Gastrocnemius medialis (tissue), 4 donors: ENCODE measurements around the gene AGTPBP1. TPM values are rescaled to one million over a fixed set of nuclear protein-coding genes. Genes with fewer than 3 reads are reported as not detected.

Experiments
- ATAC-seq, 2 donors: fragments of 150-250 bp; one replicate each; pipeline ENCODE4 v1.9.1; 2016
- DNase-seq, 2 donors: peaks; one replicate each; pipeline ENCODE4 v3.0.0-alpha.2; 2019
- H3K27ac ChIP-seq, 4 donors: fragments of 200-600 bp; sonication (generic); 1 replicate in 1 of 4; 2 replicates in 3 of 4; pipeline ENCODE4 v1.5.1; 2016 to 2018; ENCODE audit warnings: mild to moderate bottlenecking in 2 of 4, moderate library complexity in 1 of 4
- H3K27me3 ChIP-seq, 3 donors: fragments of 200-600 bp; sonication (generic) in 2 of 3; 1 replicate in 1 of 3; 2 replicates in 2 of 3; pipeline versions ENCODE4 v1.5.1 to v1.6.0; 2016 to 2019; ENCODE audit warnings: mild to moderate bottlenecking in 1 of 3, moderate library complexity in 1 of 3
- H3K36me3 ChIP-seq, 2 donors: fragments of 200-600 bp; sonication (generic) in 1 of 2; one replicate each; pipeline ENCODE4 v1.5.1; 2017 to 2018
- H3K4me1 ChIP-seq, 2 donors: fragments of 200-600 bp; sonication (generic) in 1 of 2; one replicate each; pipeline ENCODE4 v1.5.1; 2016 to 2017; ENCODE audit warnings: mild to moderate bottlenecking in 2 of 2
- H3K4me3 ChIP-seq, 4 donors: fragments of 200-600 bp; sonication (generic) in 3 of 4; 1 replicate in 1 of 4; 2 replicates in 3 of 4; pipeline ENCODE4 v1.5.1; 2016 to 2019; ENCODE audit warnings: mild to moderate bottlenecking in 2 of 4
- H3K9me3 ChIP-seq, 3 donors: fragments of 200-600 bp; sonication (generic) in 2 of 3; 1 replicate in 1 of 3; 2 replicates in 2 of 3; pipeline ENCODE4 v1.5.1; 2016 to 2019
- POLR2A ChIP-seq, 2 donors: fragments of 450-650 bp; IDR thresholded peaks; one replicate each; pipeline ENCODE4 v1.6.1; 2017; ENCODE audit warnings: antibody characterized with exemption in 2 of 2, mild to moderate bottlenecking in 2 of 2, moderate library complexity in 2 of 2
- in situ Hi-C, 4 donors: fragments of 200-750 bp; cut with MboI; loops; one replicate each; pipeline versions ENCODE4 v1.15.0 to v1.8.0; 2017; ENCODE audit warnings: low sequenced_read_pairs in 4 of 4
- intact Hi-C: fragments of 100-400 bp; cut with DNase I; formaldehyde crosslinking; loops from one replicate; pipeline ENCODE4 v1.15.1; 2023; ENCODE audit warnings: low total_unique reads
- total RNA-seq, 4 donors: library from RNA; depleted of rRNA; stranded (reverse); fragments of >200 nt; gene quantifications; one replicate each; pipeline versions ENCODE4 v1.1.0 to v1.2.3, GENCODE V29; 2016
- TF ChIP-seq, protein P1 (sequence below), 5 experiments: fragments of 450-650 bp in 3 of 5; fragments of 200-600 bp in 2 of 5; sonication (generic) in 2 of 5; IDR thresholded peaks in 4 of 5; conservative IDR thresholded peaks in 1 of 5; 1 replicate in 4 of 5; 2 replicates in 1 of 5; pipeline ENCODE4 v1.5.1; 2016 to 2019; ENCODE audit warnings: antibody characterized with exemption in 5 of 5, mild to moderate bottlenecking in 3 of 5, moderate library complexity in 3 of 5

The AGTPBP1 gene
- total RNA-seq, 4 donors from 2014 or later: 24.4 to 39.7 (median 31.8) TPM

DNA sequence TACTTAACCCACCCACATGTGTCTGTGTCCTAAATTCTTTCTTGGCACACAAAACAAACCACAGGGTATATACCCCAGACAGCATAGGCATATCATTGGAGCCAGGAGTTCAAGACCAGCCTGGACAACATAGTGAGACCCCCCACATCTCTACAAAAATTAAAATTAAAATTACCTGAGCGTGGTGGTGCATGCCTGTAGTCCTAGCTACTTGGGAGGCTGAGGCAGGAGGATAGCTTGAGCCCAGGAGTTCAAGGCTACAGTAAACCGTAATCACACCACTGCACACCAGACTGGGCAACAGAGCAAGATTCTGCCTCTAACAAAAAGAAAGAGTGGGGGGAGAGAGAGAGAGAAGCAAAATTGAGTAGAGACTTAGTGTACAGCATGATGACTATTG lies 4.6 kb upstream of the AGTPBP1 start:
- intact Hi-C loops (no loop called here), in situ Hi-C loops (no loop called here)
- no peaks in the 10 kb centered on the region for H3K9me3 ChIP-seq
- no peak for TF ChIP-seq POLR2A (IDR thresholded peaks at IDR 0.05)
- TF ChIP-seq, protein P1, sequence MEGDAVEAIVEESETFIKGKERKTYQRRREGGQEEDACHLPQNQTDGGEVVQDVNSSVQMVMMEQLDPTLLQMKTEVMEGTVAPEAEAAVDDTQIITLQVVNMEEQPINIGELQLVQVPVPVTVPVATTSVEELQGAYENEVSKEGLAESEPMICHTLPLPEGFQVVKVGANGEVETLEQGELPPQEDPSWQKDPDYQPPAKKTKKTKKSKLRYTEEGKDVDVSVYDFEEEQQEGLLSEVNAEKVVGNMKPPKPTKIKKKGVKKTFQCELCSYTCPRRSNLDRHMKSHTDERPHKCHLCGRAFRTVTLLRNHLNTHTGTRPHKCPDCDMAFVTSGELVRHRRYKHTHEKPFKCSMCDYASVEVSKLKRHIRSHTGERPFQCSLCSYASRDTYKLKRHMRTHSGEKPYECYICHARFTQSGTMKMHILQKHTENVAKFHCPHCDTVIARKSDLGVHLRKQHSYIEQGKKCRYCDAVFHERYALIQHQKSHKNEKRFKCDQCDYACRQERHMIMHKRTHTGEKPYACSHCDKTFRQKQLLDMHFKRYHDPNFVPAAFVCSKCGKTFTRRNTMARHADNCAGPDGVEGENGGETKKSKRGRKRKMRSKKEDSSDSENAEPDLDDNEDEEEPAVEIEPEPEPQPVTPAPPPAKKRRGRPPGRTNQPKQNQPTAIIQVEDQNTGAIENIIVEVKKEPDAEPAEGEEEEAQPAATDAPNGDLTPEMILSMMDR (IDR thresholded peaks at IDR 0.05 in 4 of 5, conservative IDR thresholded peaks at IDR 0.05 in 1 of 5): no peak
- H3K4me3 ChIP-seq: no peak overlapping the region
- H3K27ac ChIP-seq: no peak overlapping the region
- peaks cover 6 to 8% of the 10 kb centered on the region in 2 donors for H3K4me1 ChIP-seq
- ATAC-seq (no peak), DNase-seq (no peak)
- H3K36me3 ChIP-seq: no peaks in the 10 kb centered on the region
- no peaks in the 10 kb centered on the region for H3K27me3 ChIP-seq

DNA sequence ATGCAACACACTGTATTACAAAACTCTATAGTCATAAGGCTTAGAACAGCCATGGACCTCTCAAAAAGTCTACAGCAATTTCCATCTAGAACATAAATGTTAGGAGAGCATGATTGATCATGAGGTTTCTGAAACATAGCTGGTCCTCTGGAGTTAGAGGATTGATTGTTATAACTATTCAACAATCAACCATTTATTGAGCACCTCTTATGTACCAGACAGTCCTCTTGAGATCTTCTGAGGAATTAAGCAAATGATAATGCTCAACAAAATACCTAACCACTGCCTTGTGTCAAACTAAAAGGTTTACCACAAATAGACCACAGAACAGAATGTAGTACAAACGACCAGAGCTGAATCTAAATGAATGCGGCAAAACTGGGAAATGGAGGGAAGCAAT lies 3.4 kb upstream of the AGTPBP1 start:
- TF ChIP-seq, protein P1 (IDR thresholded peaks at IDR 0.05 in 4 of 5, conservative IDR thresholded peaks at IDR 0.05 in 1 of 5): no peak
- TF ChIP-seq POLR2A (IDR thresholded peaks at IDR 0.05): no peak

DNA sequence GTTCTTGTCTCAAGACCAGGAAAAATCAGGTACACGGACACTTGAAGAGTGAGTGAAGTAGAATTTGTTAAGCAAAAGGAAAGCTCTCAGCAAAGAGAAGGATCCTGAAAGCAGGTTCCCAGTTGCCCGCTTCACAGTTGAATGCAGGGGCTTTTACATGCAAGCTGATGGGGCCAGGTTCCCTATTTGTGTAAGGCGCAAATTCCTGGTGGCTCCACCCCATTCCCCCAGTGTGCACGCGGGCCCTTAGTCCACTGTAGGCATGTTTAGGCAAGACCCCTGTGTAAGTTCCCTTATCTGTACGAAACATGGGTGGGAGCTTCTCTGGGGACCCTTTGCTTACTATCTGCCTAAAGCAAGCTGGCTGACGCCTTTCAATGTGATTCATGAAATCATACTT lies 2.7 kb upstream of the AGTPBP1 start:
- Histone ChIP-seq H3K4me3 (no peak overlapping the region), H3K36me3 (no peaks in the 10 kb centered on the region), H3K27me3 (no peaks in the 10 kb centered on the region), H3K27ac (no peak overlapping the region), H3K9me3 (no peaks in the 10 kb centered on the region), H3K4me1 (peaks cover 8 to 19% of the 10 kb centered on the region in 2 donors)
- no peak for TF ChIP-seq POLR2A (IDR thresholded peaks at IDR 0.05)
- TF ChIP-seq, protein P1 (IDR thresholded peaks at IDR 0.05 in 4 of 5, conservative IDR thresholded peaks at IDR 0.05 in 1 of 5): no peak
- in situ Hi-C loops (no loop called here), intact Hi-C loops (no loop called here)
- ATAC-seq: no peak
- no peak for DNase-seq

More for the DNA sequence above, 3.4 kb upstream of the AGTPBP1 start:
- Histone ChIP-seq H3K9me3 (no peaks in the 10 kb centered on the region), H3K36me3 (no peaks in the 10 kb centered on the region), H3K27me3 (no peaks in the 10 kb centered on the region), H3K4me3 (no peak overlapping the region), H3K27ac (no peak overlapping the region), H3K4me1 (peaks cover 8 to 14% of the 10 kb centered on the region in 2 donors)
- intact Hi-C loops: no loop called here
- ATAC-seq (no peak), DNase-seq (no peak)
- in situ Hi-C loops: no loop called here

DNA sequence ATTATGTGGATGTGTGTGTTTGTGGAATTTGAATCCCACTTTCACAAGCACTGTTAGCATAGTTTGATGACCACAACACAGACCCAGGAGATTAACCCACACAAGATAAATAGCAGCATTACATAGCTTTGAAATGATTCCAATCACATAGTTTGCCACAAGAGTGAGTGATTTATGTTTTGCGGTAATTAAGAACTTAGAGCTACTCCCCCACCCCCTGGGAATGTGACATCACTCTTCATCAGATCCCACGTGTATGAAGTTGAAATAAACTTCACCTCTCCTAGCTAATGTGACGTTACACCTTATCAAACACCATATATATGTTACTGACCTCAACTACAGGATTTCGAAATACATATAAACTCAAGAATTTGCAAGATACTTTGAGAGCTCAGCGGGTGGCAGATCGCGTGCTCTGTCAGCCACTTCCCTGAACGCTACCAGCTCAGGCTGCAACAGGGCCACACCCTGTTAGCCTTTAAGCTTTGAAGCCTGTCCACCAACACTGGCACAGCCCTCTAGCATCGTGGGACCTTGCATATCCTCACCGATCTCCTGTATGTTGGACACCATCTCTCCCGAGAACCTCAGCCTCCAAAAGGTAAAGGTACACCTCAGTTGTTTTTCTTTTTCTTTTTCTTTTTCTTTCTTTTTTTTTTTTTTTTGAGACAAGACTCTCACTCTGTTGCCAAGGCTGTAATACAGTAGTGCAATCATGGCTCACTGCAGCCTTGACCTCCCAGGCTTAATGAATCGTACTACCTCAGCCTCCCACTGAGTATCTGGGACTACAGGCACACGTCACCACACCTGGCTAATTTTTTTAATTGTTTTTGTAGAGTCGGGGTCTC lies 1.7 kb upstream of the AGTPBP1 start:
- in situ Hi-C loops: no loop called here
- H3K27ac ChIP-seq: no peak overlapping the region
- no peaks in the 10 kb centered on the region for H3K36me3 ChIP-seq
- H3K4me3 ChIP-seq: no peak overlapping the region
- no peaks in the 10 kb centered on the region for H3K27me3 ChIP-seq
- no peak for TF ChIP-seq POLR2A (IDR thresholded peaks at IDR 0.05)
- TF ChIP-seq, protein P1 (IDR thresholded peaks at IDR 0.05 in 4 of 5, conservative IDR thresholded peaks at IDR 0.05 in 1 of 5): no peak
- no peak for ATAC-seq
- intact Hi-C loops: no loop called here
- peaks cover 14 to 28% of the 10 kb centered on the region in 2 donors for H3K4me1 ChIP-seq
- DNase-seq: no peak
- H3K9me3 ChIP-seq: no peaks in the 10 kb centered on the region
